HepG2 (cell line): ENCODE measurements around the gene PCSK5. TPM values are rescaled to one million over a fixed set of nuclear protein-coding genes. Genes with fewer than 3 reads are reported as not detected.

Experiments used
- ATAC-seq: fragments of 200-7000 bp; cut with Tn5 transposase; 3 replicates; pipeline ENCODE4 v1.9.1; 2020; ENCODE audit warnings: mild to moderate bottlenecking, moderate library complexity
- BruUV-seq: library from RNA; stranded (reverse); fragments of 400-500 nt; replicated peaks from 2 replicates; lab custom pipeline; 2021; lab: Mats Ljungman, UMichigan
- CTCF ChIA-PET: fragments of 300-600 bp; formaldehyde crosslinking; extraction: SDS; loops from one replicate; lab custom pipeline; 2021; ENCODE audit warnings: low total read pairs, inconsistent platforms, low intra/inter-chr PET ratio; lab: Yijun Ruan, JAX
- POLR2A ChIA-PET: fragments of 350-600 bp; sonication (Branson Sonifier 250); formaldehyde crosslinking; loops from one replicate; lab custom pipeline; 2020; ENCODE audit warnings: antibody characterized with exemption, inconsistent platforms; lab: Yijun Ruan, JAX
- DNase-seq: peaks from one replicate; pipeline ENCODE4 v3.0.0-alpha.2; 2015; ENCODE audit warnings: low spot score
- FAIRE-seq: peaks from 3 replicates; lab custom pipeline; 2011; peaks lifted over from hg19 to GRCh38; lab: Jason Lieb, UNC
- H2AFZ ChIP-seq: one replicate; pipeline ENCODE4 v1.6.1; 2011; ENCODE audit warnings: low read length, inconsistent platforms
- H3K27ac ChIP-seq: fragments of 300-600 bp; 3 replicates; pipeline ENCODE4 v1.8.0; 2011; ENCODE audit warnings: mixed run types, mild to moderate bottlenecking, mixed read lengths, low read length, inconsistent platforms; ENCODE audit not compliant: insufficient read depth; ENCODE audit errors: extremely low read length
- H3K27me3 ChIP-seq, 2 experiments: fragments of 200-600 bp in 1 of 2; 2 replicates in 1 of 2; 3 replicates in 1 of 2; pipeline versions ENCODE4 v1.6.0 to v1.8.0; 2011; ENCODE audit warnings: low read length in 2 of 2, mild to moderate bottlenecking in 2 of 2, moderate library complexity in 2 of 2, inconsistent platforms in 1 of 2; ENCODE audit not compliant: insufficient read depth in 2 of 2, control insufficient read depth in 1 of 2
- H3K36me3 ChIP-seq, 2 experiments: fragments of 200-600 bp in 1 of 2; replicated peaks in 1 of 2; 2 replicates in 1 of 2; 3 replicates in 1 of 2; pipeline versions ENCODE4 v1.5.1 to v1.8.0; 2011; ENCODE audit warnings: low read length in 2 of 2, inconsistent platforms in 1 of 2; ENCODE audit not compliant: insufficient read depth in 2 of 2, control insufficient read depth in 1 of 2
- H3K4me1 ChIP-seq: 2 replicates; pipeline ENCODE4 v1.5.1; 2012; ENCODE audit warnings: low read length, inconsistent platforms; ENCODE audit not compliant: insufficient read depth
- H3K4me2 ChIP-seq: 2 replicates; pipeline ENCODE4 v1.6.0; 2011; ENCODE audit warnings: low read depth, low read length, inconsistent platforms
- H3K4me3 ChIP-seq, 3 experiments: fragments of 200-600 bp in 1 of 3; sonication (generic), shearing (Covaris generic) in 1 of 3; replicated peaks in 1 of 3; 2 replicates each; pipeline ENCODE4 v1.5.1; 2011 to 2016; ENCODE audit warnings: low read length in 3 of 3, inconsistent platforms in 2 of 3, low read depth in 2 of 3, mild to moderate bottlenecking in 2 of 3, control low read depth in 1 of 3, mixed read lengths in 1 of 3; ENCODE audit not compliant: insufficient read depth in 1 of 3
- H3K79me2 ChIP-seq: one replicate; pipeline ENCODE4 v1.6.1; 2011; ENCODE audit warnings: low read length, inconsistent platforms; ENCODE audit not compliant: insufficient read depth
- H3K9ac ChIP-seq: 2 replicates; pipeline ENCODE4 v1.6.0; 2011; ENCODE audit warnings: mild to moderate bottlenecking, low read depth, low read length, inconsistent platforms; ENCODE audit not compliant: insufficient read depth
- H3K9me3 ChIP-seq: 2 replicates; pipeline ENCODE4 v1.5.1; 2012; ENCODE audit warnings: mild to moderate bottlenecking, low read length
- H4K20me1 ChIP-seq: 2 replicates; pipeline ENCODE4 v1.6.0; 2011; ENCODE audit warnings: inconsistent platforms, mild to moderate bottlenecking, low read length, moderate library complexity; ENCODE audit not compliant: insufficient read depth
- AHR ChIP-seq: IDR thresholded peaks from 2 replicates; pipeline ENCODE4 v1.6.1; 2018; ENCODE audit warnings: missing genetic modification reagents, missing compliant biosample characterization
- ARHGAP35 ChIP-seq: sonication (generic); formaldehyde crosslinking; IDR thresholded peaks from 2 replicates; pipeline ENCODE4 v1.9.0; 2022; ENCODE audit warnings: mild to moderate bottlenecking, inconsistent platforms, moderate library complexity, missing genetic modification reagents, borderline replicate concordance
- FOXC1 ChIP-seq: sonication (generic); formaldehyde crosslinking; IDR thresholded peaks from 2 replicates; pipeline ENCODE4 v1.8.0; 2022; ENCODE audit warnings: mild to moderate bottlenecking, missing genetic modification reagents, borderline replicate concordance
- GABPA ChIP-seq, 2 experiments: IDR thresholded peaks; 2 replicates each; pipeline ENCODE4 v1.6.1; 2011 to 2016; ENCODE audit warnings: low read depth in 2 of 2, low read length in 1 of 2, missing biosample characterization in 1 of 2, missing genetic modification characterization in 1 of 2
- PAX8 ChIP-seq: sonication (generic); formaldehyde crosslinking; IDR thresholded peaks from 2 replicates; pipeline ENCODE4 v1.8.0; 2022; ENCODE audit warnings: mild to moderate bottlenecking, missing genetic modification reagents, borderline replicate concordance
- PBX3 ChIP-seq: sonication (generic); formaldehyde crosslinking; IDR thresholded peaks from 2 replicates; pipeline ENCODE4 v1.8.1; 2023; ENCODE audit warnings: missing genetic modification reagents, inconsistent platforms, borderline replicate concordance
- TGIF2 ChIP-seq: IDR thresholded peaks from 2 replicates; pipeline ENCODE4 v1.6.1; 2016; ENCODE audit warnings: control low read depth, missing compliant biosample characterization
- ZBTB42 ChIP-seq: sonication (generic); formaldehyde crosslinking; IDR thresholded peaks from 2 replicates; pipeline ENCODE4 v1.5.0; 2020; ENCODE audit warnings: mild to moderate bottlenecking, missing genetic modification reagents
- ZBTB49 ChIP-seq: sonication (generic); formaldehyde crosslinking; IDR thresholded peaks from 2 replicates; pipeline ENCODE4 v1.4.0; 2020; ENCODE audit warnings: missing genetic modification reagents, borderline replicate concordance
- ZBTB7A ChIP-seq: sonication (generic); formaldehyde crosslinking; IDR thresholded peaks from 2 replicates; pipeline ENCODE4 v1.8.0; 2022; ENCODE audit warnings: mild to moderate bottlenecking, missing genetic modification reagents
- ZFP36 ChIP-seq: fragments of 150-350 bp; IDR thresholded peaks from 2 replicates; pipeline ENCODE4 v1.6.1; 2018; ENCODE audit warnings: borderline replicate concordance, low read length, low read depth; ENCODE audit not compliant: partially characterized antibody
- ZNF275 ChIP-seq: sonication (generic); formaldehyde crosslinking; IDR thresholded peaks from 2 replicates; pipeline ENCODE4 v1.8.0; 2022; ENCODE audit warnings: missing genetic modification reagents, mild to moderate bottlenecking, inconsistent platforms, borderline replicate concordance
- ZNF430 ChIP-seq: sonication (generic); formaldehyde crosslinking; IDR thresholded peaks from 2 replicates; pipeline ENCODE4 v1.9.0; 2021; ENCODE audit warnings: mild to moderate bottlenecking, missing genetic modification reagents
- ZNF574 ChIP-seq: sonication (generic); formaldehyde crosslinking; IDR thresholded peaks from 2 replicates; pipeline ENCODE4 v1.4.0; 2020; ENCODE audit warnings: missing genetic modification reagents
- ZNF703 ChIP-seq: sonication (generic); formaldehyde crosslinking; IDR thresholded peaks from 2 replicates; pipeline ENCODE4 v1.5.1; 2020; ENCODE audit warnings: missing genetic modification reagents, mild to moderate bottlenecking, moderate library complexity, borderline replicate concordance
- ZNF883 ChIP-seq: sonication (generic); formaldehyde crosslinking; IDR thresholded peaks from 2 replicates; pipeline ENCODE4 v1.5.1; 2020; ENCODE audit warnings: mild to moderate bottlenecking, missing genetic modification reagents; ENCODE audit errors: not compliant biosample characterization
- WGBS: methylation state at CpG from one replicate; pipeline ENCODE4 v1.1.6; 2017; ENCODE audit warnings: low lambda C conversion rate; 5-methylcytosine and 5-hydroxymethylcytosine counted together
- in situ Hi-C: cut with HindIII; loops from 2 replicates; pipeline ENCODE4 v1.10.0; 2017; ENCODE audit warnings: low pct_unique_long_range_greater_than_20kb; ENCODE audit not compliant: extremely low pct_ligation_motif_present
- intact Hi-C: fragments of 100-400 bp; cut with micrococcal nuclease; formaldehyde crosslinking; loops from one replicate; pipeline ENCODE4 v1.10.0; 2022; ENCODE audit not compliant: unreplicated experiment
- polyA plus RNA-seq, 8 experiments: library from polyadenylated mRNA; depleted of rRNA in 3 of 8; stranded (reverse) in 7 of 8; unstranded in 1 of 8; fragments of >200 nt; fragmentation: Illumina TruSeq in 4 of 8; extraction: Trizol in 4 of 8; gene quantifications; 2 replicates each; pipeline versions ENCODE4 v1.2.1 to v1.2.3, GENCODE V29; 2011 to 2016; ENCODE audit warnings: low read depth in 4 of 8, missing spikeins in 1 of 8, mixed read lengths in 1 of 8; ENCODE audit not compliant: insufficient read depth in 1 of 8
- total RNA-seq, 5 experiments: library from RNA; depleted of rRNA; stranded (reverse); fragments of >200 nt; fragmentation: Illumina TruSeq; extraction: Trizol; gene quantifications; 2 replicates each; pipeline ENCODE4 v1.2.3, GENCODE V29; 2016; ENCODE audit warnings: low read depth in 1 of 5

PCSK5 gene
- total and polyA plus RNA-seq, 2 of the 13 experiments (the other 11 are each of a cell fraction or from before 2014, with no cell fraction given): 0.55 to 0.66 TPM

GRCh38 chr9:76150013-76150412, 259.5 kb downstream of the PCSK5 start (continued):
- TF ChIP-seq ZNF275: no peak
- no peak for TF ChIP-seq TGIF2
- TF ChIP-seq ZNF574 (CRISPR knock-in tag): no peak

GRCh38 chr9:76151267-76151666, 260.8 kb downstream of the PCSK5 start:
- ATAC-seq: no peak
- no peaks in the 10 kb centered on the region for H3K36me3 ChIP-seq
- H3K4me2 ChIP-seq: no peak overlapping the region
- H3K79me2 ChIP-seq: no peaks in the 10 kb centered on the region
- CTCF ChIA-PET: no interaction called here
- WGBS: 33% methylated on average over 5 of the region's 5 CpGs
- H3K9ac ChIP-seq: no peak overlapping the region
- intact Hi-C loops: no loop called here
- in situ Hi-C loops: no loop called here
- no peak overlapping the region for H3K27ac ChIP-seq
- H3K4me3 ChIP-seq: no peak overlapping the region
- H3K9me3 ChIP-seq: no peaks in the 10 kb centered on the region
- no TSS peak for BruUV-seq
- H3K4me1 ChIP-seq: no peaks in the 10 kb centered on the region
- no peak overlapping the region for H2AFZ ChIP-seq
- POLR2A ChIA-PET: no interaction called here
- DNase-seq: no peak
- no peaks in the 10 kb centered on the region for H4K20me1 ChIP-seq
- H3K27me3 ChIP-seq: no peaks in the 10 kb centered on the region
- no peak for FAIRE-seq
- TF ChIP-seq PBX3 (CRISPR knock-in tag): no peak
- TF ChIP-seq ZBTB7A (CRISPR knock-in tag): no peak
- TF ChIP-seq GABPA (IDR thresholded peaks at IDR 0.05; ENCODE audit: low read depth, low read length): no peak
- TF ChIP-seq GABPA (CRISPR knock-in tag; IDR thresholded peaks at IDR 0.05; ENCODE audit: low read depth): no peak
- TF ChIP-seq PAX8 (CRISPR knock-in tag): no peak
- TF ChIP-seq ZNF703 (CRISPR knock-in tag): no peak
- TF ChIP-seq ZBTB42 (CRISPR knock-in tag): no peak
- no peak for TF ChIP-seq ZFP36
- no peak for TF ChIP-seq AHR (CRISPR knock-in tag)
- no peak for TF ChIP-seq ZNF430 (CRISPR knock-in tag)
- TF ChIP-seq ARHGAP35: no peak
- TF ChIP-seq ZBTB49: no peak
- no peak for TF ChIP-seq ZNF883 (CRISPR knock-in tag)
- no peak for TF ChIP-seq FOXC1 (CRISPR knock-in tag)
